Mucosa of rectum (tissue), 2 donors: ENCODE measurements around the gene ME3.
A peak's percentile ranks its signal among the peaks of the same experiment; 100 is the strongest.

Source experiments
- H3K27ac ChIP-seq, 2 donors: one replicate each; pipeline ENCODE4 v1.7.0; 2013; ENCODE audit warnings: inconsistent platforms in 2 of 2, low read depth in 2 of 2, low read length in 2 of 2
- H3K27me3 ChIP-seq, 2 donors: one replicate each; pipeline ENCODE4 v1.7.0; 2013; ENCODE audit warnings: low read length in 2 of 2; ENCODE audit not compliant: control insufficient read depth in 2 of 2, insufficient read depth in 2 of 2
- H3K36me3 ChIP-seq, 2 donors: one replicate each; pipeline ENCODE4 v1.7.0; 2013; ENCODE audit warnings: low read length in 2 of 2; ENCODE audit not compliant: control insufficient read depth in 2 of 2, insufficient read depth in 2 of 2
- H3K4me1 ChIP-seq, 2 donors: one replicate each; pipeline ENCODE4 v1.7.0; 2013; ENCODE audit warnings: low read length in 2 of 2, mild to moderate bottlenecking in 1 of 2; ENCODE audit not compliant: control insufficient read depth in 2 of 2, insufficient read depth in 2 of 2
- H3K4me3 ChIP-seq, 2 donors: one replicate each; pipeline ENCODE4 v1.7.0; 2013; ENCODE audit warnings: low read length in 2 of 2
- H3K9ac ChIP-seq, 2 donors: one replicate each; pipeline ENCODE4 v1.7.0; 2013; ENCODE audit warnings: low read length in 2 of 2, low read depth in 1 of 2, mild to moderate bottlenecking in 1 of 2
- H3K9me3 ChIP-seq, 2 donors: one replicate each; pipeline ENCODE4 v1.7.0; 2013; ENCODE audit warnings: low read length in 2 of 2; ENCODE audit not compliant: control insufficient read depth in 2 of 2
- donor health status: healthy.
- donor health status: Normal muscosa, but diverticular disease.

The ME3 gene

GRCh38 chr11:86672007-86672621, at the start of gene ME3:
Gene ME3 (minus strand): TSS chr11:86672616.
- H3K27me3 ChIP-seq: no peaks in the 10 kb centered on the region
- H3K36me3 ChIP-seq: no peaks in the 10 kb centered on the region
- H3K9me3 ChIP-seq: no peaks in the 10 kb centered on the region
- peak within 1 kb of the TSS; percentile 77 to 91 for H3K9ac ChIP-seq
- H3K4me3 ChIP-seq: peak within 1 kb of the TSS; percentile 64 to 83
- H3K4me1 ChIP-seq: peaks cover 24 to 49% of the 10 kb centered on the region in 2 donors
- peak within 1 kb of the TSS; percentile 81 to 89 for H3K27ac ChIP-seq

DNA sequence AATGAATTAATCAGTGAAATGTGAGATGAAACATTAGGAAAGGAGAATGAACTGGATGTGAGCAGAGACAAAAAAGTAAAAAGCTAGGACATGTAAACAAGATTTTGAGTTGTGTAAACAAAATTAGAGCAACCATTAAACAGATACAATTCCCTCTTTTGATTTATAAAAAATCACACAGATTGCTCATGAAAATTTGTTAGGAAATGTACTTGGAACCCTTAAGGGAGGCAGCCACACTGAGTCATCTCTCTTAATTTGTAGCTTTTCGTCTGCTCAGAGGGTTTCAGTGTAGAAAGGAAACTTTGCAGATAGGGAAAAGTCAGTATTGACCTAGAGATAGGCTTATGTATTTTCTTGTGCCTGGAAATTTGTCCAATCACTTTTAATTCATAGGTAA, 49.6 kb upstream of the ME3 start:
- H3K36me3 ChIP-seq: no peaks in the 10 kb centered on the region
- peaks cover 0 to 2% of the 10 kb centered on the region in 2 donors for H3K9me3 ChIP-seq
- H3K27ac ChIP-seq: no peak overlapping the region
- no peaks in the 10 kb centered on the region for H3K27me3 ChIP-seq
- H3K4me3 ChIP-seq: no peak overlapping the region
- H3K4me1 ChIP-seq: no peaks in the 10 kb centered on the region
- H3K9ac ChIP-seq: no peak overlapping the region

DNA sequence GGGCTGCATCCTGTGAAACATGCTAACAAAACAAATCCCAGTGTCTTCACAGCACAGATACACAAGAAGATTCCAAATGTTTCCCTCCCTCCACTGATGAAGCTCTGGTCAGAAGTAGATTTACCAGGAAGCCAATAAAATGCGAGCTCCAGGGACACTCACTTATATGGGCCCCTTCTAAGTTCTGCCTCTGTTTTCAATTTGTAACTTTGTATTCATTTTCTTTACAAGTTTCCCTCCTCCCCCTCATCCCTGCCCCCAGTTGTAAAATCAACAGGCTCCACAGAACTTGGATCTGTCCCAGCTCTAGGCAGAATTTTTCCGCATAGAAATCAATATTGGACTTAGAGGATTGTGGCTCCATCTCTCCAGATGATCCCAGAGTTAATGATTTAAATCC, 48.1 kb upstream of the ME3 start:
- Histone ChIP-seq H3K27ac (no peak overlapping the region), H3K36me3 (no peaks in the 10 kb centered on the region)

DNA sequence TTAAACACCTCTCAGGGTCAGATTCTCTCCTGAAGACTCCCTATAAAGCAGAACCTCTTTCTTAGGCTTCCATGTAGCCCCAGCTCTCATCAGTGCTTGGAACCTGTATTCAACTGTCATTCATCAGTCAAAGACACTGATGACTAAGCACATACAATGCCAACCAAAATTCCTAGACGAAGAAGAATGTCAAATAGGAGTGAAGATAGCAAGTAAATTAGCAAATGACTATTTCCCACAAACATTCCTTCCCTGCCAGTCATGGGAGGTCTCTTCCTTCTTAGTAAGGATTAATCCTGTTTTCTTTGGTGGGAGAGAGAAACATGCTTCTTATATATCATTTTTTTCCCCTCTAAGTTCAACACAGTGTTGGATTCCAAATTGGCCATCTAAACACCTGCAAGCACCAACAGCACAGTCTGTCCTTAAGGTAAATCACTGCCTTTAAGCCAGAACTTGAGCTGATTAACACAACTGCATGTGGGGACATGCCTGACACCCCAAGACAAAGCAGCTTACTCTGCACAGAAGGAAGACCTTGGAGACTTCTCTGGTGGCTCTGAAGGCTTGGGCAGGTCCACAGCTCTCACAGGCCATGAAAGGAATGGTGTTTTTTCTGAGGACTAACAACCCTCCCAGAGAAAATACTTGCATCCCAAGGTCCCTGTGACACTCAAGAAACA, 47.5 kb upstream of the ME3 start:
- Histone ChIP-seq H3K9ac (no peak overlapping the region), H3K9me3 (peaks cover 0 to 2% of the 10 kb centered on the region in 2 donors), H3K36me3 (no peaks in the 10 kb centered on the region), H3K4me1 (no peaks in the 10 kb centered on the region), H3K4me3 (no peak overlapping the region), H3K27ac (no peak overlapping the region), H3K27me3 (no peaks in the 10 kb centered on the region)

More for the DNA sequence above, 48.1 kb upstream of the ME3 start:
- Histone ChIP-seq H3K9ac (no peak overlapping the region), H3K9me3 (peaks cover 0 to 2% of the 10 kb centered on the region in 2 donors), H3K4me3 (no peak overlapping the region), H3K27me3 (no peaks in the 10 kb centered on the region), H3K4me1 (no peaks in the 10 kb centered on the region)

DNA sequence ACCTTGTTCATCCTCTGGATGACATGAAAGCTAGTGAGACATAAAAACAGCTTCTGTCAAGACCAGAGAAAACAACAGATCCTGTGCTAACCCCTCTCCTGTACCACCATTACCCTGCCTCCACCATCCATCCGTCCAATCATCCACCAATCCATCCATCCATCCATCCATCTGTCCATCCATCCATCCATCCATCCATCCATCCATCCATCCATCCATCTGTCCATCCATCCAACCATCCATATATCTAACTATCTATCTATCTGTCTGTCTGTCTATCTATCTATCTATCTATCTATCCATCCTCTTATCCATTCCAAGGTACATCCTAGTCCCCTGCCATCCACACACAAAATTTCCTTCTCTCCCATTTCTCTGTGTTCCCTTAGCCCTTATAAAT, 46.6 kb upstream of the ME3 start:
- Histone ChIP-seq H3K4me1 (no peaks in the 10 kb centered on the region), H3K27ac (no peak overlapping the region), H3K9ac (no peak overlapping the region), H3K4me3 (no peak overlapping the region), H3K36me3 (no peaks in the 10 kb centered on the region), H3K27me3 (no peaks in the 10 kb centered on the region), H3K9me3 (peaks cover 0 to 2% of the 10 kb centered on the region in 2 donors)

DNA sequence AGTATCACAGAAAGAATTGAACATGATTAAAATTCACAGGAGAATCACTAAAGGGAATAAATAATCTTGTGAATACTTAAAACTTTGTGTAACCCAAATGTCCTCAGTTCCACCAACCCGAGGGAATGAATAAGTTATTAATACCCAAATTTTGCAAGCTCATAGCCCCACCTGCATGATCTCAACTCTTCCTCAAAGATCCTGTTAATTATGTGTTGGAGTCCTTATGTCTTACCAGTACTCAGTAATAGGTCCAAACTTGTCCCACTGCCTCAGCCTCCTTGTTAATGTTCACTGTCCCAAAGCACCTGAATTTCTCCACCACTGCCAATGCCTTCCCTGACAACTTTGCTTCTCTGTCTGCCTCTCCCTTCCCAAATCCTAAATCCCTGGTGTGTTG, 46.1 kb upstream of the ME3 start:
- Histone ChIP-seq H3K36me3 (no peaks in the 10 kb centered on the region), H3K27me3 (no peaks in the 10 kb centered on the region), H3K27ac (no peak overlapping the region), H3K4me1 (no peaks in the 10 kb centered on the region), H3K9ac (no peak overlapping the region), H3K9me3 (peaks cover 0 to 2% of the 10 kb centered on the region in 2 donors), H3K4me3 (no peak overlapping the region)

DNA sequence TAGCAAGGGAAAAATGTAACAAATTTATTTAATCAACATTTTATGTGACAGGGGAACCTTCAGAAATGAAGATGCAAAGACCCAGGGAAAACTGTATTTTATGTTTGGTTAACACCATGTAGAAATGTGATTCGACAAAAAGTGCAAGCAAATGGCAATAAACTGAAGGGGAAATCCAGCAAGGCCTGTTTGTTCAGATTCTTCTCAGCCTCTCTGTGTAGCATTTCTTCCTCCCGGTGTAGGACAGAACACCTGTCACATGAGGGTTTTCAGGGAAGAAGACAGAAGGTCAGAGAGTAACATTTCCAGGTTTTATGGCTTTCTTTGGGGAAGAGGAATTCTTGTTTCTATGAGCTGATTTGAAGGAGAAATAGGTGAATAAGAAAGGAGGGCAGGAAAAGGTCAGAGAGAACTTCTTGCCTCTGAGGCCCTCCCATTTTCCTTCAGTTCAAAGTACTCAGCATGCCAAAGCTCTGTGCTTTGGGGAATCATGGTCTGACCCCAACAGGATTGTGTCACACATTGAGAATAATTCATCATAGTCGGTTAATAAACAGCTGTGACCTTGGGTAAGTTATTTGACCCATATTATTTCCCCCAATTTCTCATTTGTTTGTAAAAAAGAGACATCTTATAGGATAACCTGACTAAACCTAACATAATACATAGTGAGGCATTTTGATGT, 45.5 kb upstream of the ME3 start:
- Histone ChIP-seq H3K4me3 (no peak overlapping the region), H3K9ac (no peak overlapping the region)

GRCh38 chr11:86715611-86716010, 43.2 kb upstream of the ME3 start:
- no peaks in the 10 kb centered on the region for H3K36me3 ChIP-seq

More for the DNA sequence above, 45.5 kb upstream of the ME3 start:
- peaks cover 0 to 1% of the 10 kb centered on the region in 2 donors for H3K9me3 ChIP-seq
- no peaks in the 10 kb centered on the region for H3K4me1 ChIP-seq
- H3K27ac ChIP-seq: no peak overlapping the region
- no peaks in the 10 kb centered on the region for H3K27me3 ChIP-seq
- no peaks in the 10 kb centered on the region for H3K36me3 ChIP-seq

GRCh38 chr11:86713552-86713951, 41.1 kb upstream of the ME3 start:
- Histone ChIP-seq H3K9me3 (no peaks in the 10 kb centered on the region), H3K9ac (no peak overlapping the region)

More at GRCh38 chr11:86715611-86716010, 43.2 kb upstream of the ME3 start:
- H3K4me1 ChIP-seq: no peaks in the 10 kb centered on the region
- H3K27ac ChIP-seq: no peak overlapping the region
- no peak overlapping the region for H3K4me3 ChIP-seq
- H3K9me3 ChIP-seq: no peaks in the 10 kb centered on the region
- no peak overlapping the region for H3K9ac ChIP-seq
- H3K27me3 ChIP-seq: no peaks in the 10 kb centered on the region

DNA sequence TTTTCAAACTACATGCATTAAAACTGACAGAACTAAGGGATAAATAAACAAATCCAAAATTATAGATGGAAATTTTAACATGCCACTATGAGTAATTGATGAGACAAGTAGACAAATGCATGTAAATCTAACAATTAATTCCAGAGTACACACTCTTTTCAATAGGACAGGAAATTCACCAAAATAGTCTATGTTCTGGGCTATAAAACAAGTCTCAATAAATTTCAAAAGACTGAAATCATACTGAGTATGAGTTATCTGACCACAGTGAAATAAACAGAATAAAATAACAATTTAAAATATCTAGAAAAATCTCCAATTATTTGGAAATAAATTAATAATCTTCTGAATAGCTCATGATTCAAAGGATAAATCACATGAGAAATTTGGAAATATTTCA, 38.5 kb upstream of the ME3 start:
- H3K27ac ChIP-seq: no peak overlapping the region
- H3K4me1 ChIP-seq: no peaks in the 10 kb centered on the region
- no peaks in the 10 kb centered on the region for H3K36me3 ChIP-seq
- no peak overlapping the region for H3K4me3 ChIP-seq
- no peaks in the 10 kb centered on the region for H3K9me3 ChIP-seq
- no peak overlapping the region for H3K9ac ChIP-seq
- no peaks in the 10 kb centered on the region for H3K27me3 ChIP-seq

More at GRCh38 chr11:86713552-86713951, 41.1 kb upstream of the ME3 start:
- Histone ChIP-seq H3K27ac (no peak overlapping the region), H3K27me3 (no peaks in the 10 kb centered on the region), H3K4me3 (no peak overlapping the region), H3K36me3 (no peaks in the 10 kb centered on the region), H3K4me1 (no peaks in the 10 kb centered on the region)
